Activated T-cell treated with anti-CD3 and anti-CD28 coated beads, Interleukin-2, amount 50 U/mL, for 4 hours (primary cell): Measurements from ENCODE around the gene PNPLA2. TPM values are rescaled to one million over a fixed set of nuclear protein-coding genes. Genes with fewer than 3 reads are reported as not detected.

ENCODE experiments used
- ATAC-seq, 2 donors: fragments of 200-7000 bp; cut with Tn5 transposase; one replicate each; pipeline ENCODE4 v1.10.0; 2021
- DNase-seq: peaks from one replicate; pipeline ENCODE4 v3.0.0-alpha.2; 2020
- H3K27me3 Mint-ChIP-seq: one replicate; pipeline ENCODE4 v1.8.0; 2021; ENCODE audit warnings: low read depth, mixed read lengths
- H3K36me3 Mint-ChIP-seq: one replicate; pipeline ENCODE4 v1.8.0; 2022; ENCODE audit warnings: mixed read lengths; ENCODE audit not compliant: insufficient read depth
- H3K4me1 Mint-ChIP-seq: one replicate; pipeline ENCODE4 v1.8.0; 2021; ENCODE audit warnings: low read depth, mixed read lengths
- H3K4me3 Mint-ChIP-seq: one replicate; pipeline ENCODE4 v1.8.0; 2021; ENCODE audit warnings: mild to moderate bottlenecking, moderate library complexity, mixed read lengths
- H3K9me3 Mint-ChIP-seq: one replicate; pipeline ENCODE4 v1.8.0; 2021; ENCODE audit warnings: mixed read lengths
- total RNA-seq, 3 donors: library from RNA; stranded (reverse); gene quantifications; one replicate each; pipeline ENCODE4 v1.2.1, GENCODE V29; 2021

The PNPLA2 gene
- total RNA-seq, 3 donors from 2014 or later: 55.5 to 62.4 (median 60.2) TPM

- no peak for DNase-seq
Observed at GRCh38 chr11:833114-833791, 14.5 kb downstream of the PNPLA2 start.

GRCh38 chr11:833849-834311, 15.2 kb downstream of the PNPLA2 start:
- no peak for ATAC-seq

More at GRCh38 chr11:833114-833791, 14.5 kb downstream of the PNPLA2 start:
- peaks cover 23% of the 10 kb centered on the region for H3K4me1 Mint-ChIP-seq
- H3K27me3 Mint-ChIP-seq: peaks cover 34% of the 10 kb centered on the region
- H3K4me3 Mint-ChIP-seq: peak overlapping the region; percentile 62
- H3K36me3 Mint-ChIP-seq: no peaks in the 10 kb centered on the region
- H3K9me3 Mint-ChIP-seq: no peaks in the 10 kb centered on the region
- peak; percentile 32 to 34 for ATAC-seq

GRCh38 chr11:834371-835316, 15.9 kb downstream of the PNPLA2 start:
- no peaks in the 10 kb centered on the region for H3K36me3 Mint-ChIP-seq
- peaks cover 15% of the 10 kb centered on the region for H3K4me1 Mint-ChIP-seq
- H3K27me3 Mint-ChIP-seq: peaks cover 20% of the 10 kb centered on the region
- DNase-seq (no peak), ATAC-seq (no peak)
- H3K9me3 Mint-ChIP-seq: no peaks in the 10 kb centered on the region
- peak overlapping the region; percentile 62 for H3K4me3 Mint-ChIP-seq

More at GRCh38 chr11:833849-834311, 15.2 kb downstream of the PNPLA2 start:
- no peaks in the 10 kb centered on the region for H3K9me3 Mint-ChIP-seq
- no peaks in the 10 kb centered on the region for H3K36me3 Mint-ChIP-seq
- H3K27me3 Mint-ChIP-seq: peaks cover 28% of the 10 kb centered on the region
- peaks cover 23% of the 10 kb centered on the region for H3K4me1 Mint-ChIP-seq
- DNase-seq: no peak
- peak overlapping the region; percentile 62 for H3K4me3 Mint-ChIP-seq

GRCh38 chr11:836274-836673, 17.6 kb downstream of the PNPLA2 start:
- Mint-ChIP-seq H3K27me3 (peaks cover 9% of the 10 kb centered on the region), H3K4me1 (peaks cover 24% of the 10 kb centered on the region), H3K9me3 (no peaks in the 10 kb centered on the region), H3K36me3 (no peaks in the 10 kb centered on the region), H3K4me3 (no peak overlapping the region)
- DNase-seq: no peak
- ATAC-seq: no peak

- no peak for ATAC-seq
- DNase-seq: no peak
- Mint-ChIP-seq H3K4me1 (peaks cover 25% of the 10 kb centered on the region), H3K4me3 (no peak overlapping the region), H3K36me3 (no peaks in the 10 kb centered on the region), H3K27me3 (peaks cover 5% of the 10 kb centered on the region), H3K9me3 (no peaks in the 10 kb centered on the region)
Observed at GRCh38 chr11:836700-837099, 18.0 kb downstream of the PNPLA2 start.

GRCh38 chr11:837189-837989, 18.7 kb downstream of the PNPLA2 start:
- Mint-ChIP-seq H3K9me3 (no peaks in the 10 kb centered on the region), H3K36me3 (no peaks in the 10 kb centered on the region), H3K4me1 (peaks cover 24% of the 10 kb centered on the region), H3K4me3 (no peak overlapping the region), H3K27me3 (no peaks in the 10 kb centered on the region)
- DNase-seq: no peak
- no peak for ATAC-seq

GRCh38 chr11:837990-838307, 19.2 kb downstream of the PNPLA2 start:
- H3K4me3 Mint-ChIP-seq: no peak overlapping the region
- H3K27me3 Mint-ChIP-seq: no peaks in the 10 kb centered on the region
- no peak for ATAC-seq

GRCh38 chr11:838441-839279, 19.9 kb downstream of the PNPLA2 start:
- no peaks in the 10 kb centered on the region for H3K36me3 Mint-ChIP-seq
- peaks cover 27% of the 10 kb centered on the region for H3K4me1 Mint-ChIP-seq
- no peaks in the 10 kb centered on the region for H3K9me3 Mint-ChIP-seq
- H3K27me3 Mint-ChIP-seq: peaks cover 3% of the 10 kb centered on the region
- no peak overlapping the region for H3K4me3 Mint-ChIP-seq
- DNase-seq: no peak
- ATAC-seq: no peak

More at GRCh38 chr11:837990-838307, 19.2 kb downstream of the PNPLA2 start:
- Mint-ChIP-seq H3K36me3 (no peaks in the 10 kb centered on the region), H3K9me3 (no peaks in the 10 kb centered on the region), H3K4me1 (peaks cover 24% of the 10 kb centered on the region)
- DNase-seq: no peak

- Mint-ChIP-seq H3K9me3 (no peaks in the 10 kb centered on the region), H3K36me3 (no peaks in the 10 kb centered on the region), H3K4me1 (peaks cover 27% of the 10 kb centered on the region), H3K27me3 (peaks cover 3% of the 10 kb centered on the region), H3K4me3 (no peak overlapping the region)
- no peak for DNase-seq
- no peak for ATAC-seq
Observed at GRCh38 chr11:839280-839623, 20.5 kb downstream of the PNPLA2 start.

GRCh38 chr11:839875-840617, 21.3 kb downstream of the PNPLA2 start:
- Mint-ChIP-seq H3K36me3 (no peaks in the 10 kb centered on the region), H3K27me3 (peaks cover 3% of the 10 kb centered on the region)
- ATAC-seq: no peak

GRCh38 chr11:841981-842369, 23.3 kb downstream of the PNPLA2 start:
- no peaks in the 10 kb centered on the region for H3K36me3 Mint-ChIP-seq
- DNase-seq (no peak), ATAC-seq (peak; percentile 43 to 46)
- H3K9me3 Mint-ChIP-seq: no peaks in the 10 kb centered on the region
- peak overlapping the region; percentile 85 for H3K4me3 Mint-ChIP-seq
- peaks cover 5% of the 10 kb centered on the region for H3K27me3 Mint-ChIP-seq
- peaks cover 25% of the 10 kb centered on the region for H3K4me1 Mint-ChIP-seq

More at GRCh38 chr11:839875-840617, 21.3 kb downstream of the PNPLA2 start:
- DNase-seq: no peak
- peaks cover 25% of the 10 kb centered on the region for H3K4me1 Mint-ChIP-seq
- peak overlapping the region; percentile 85 for H3K4me3 Mint-ChIP-seq
- no peaks in the 10 kb centered on the region for H3K9me3 Mint-ChIP-seq

- peaks cover 25% of the 10 kb centered on the region for H3K4me1 Mint-ChIP-seq
- H3K27me3 Mint-ChIP-seq: peaks cover 5% of the 10 kb centered on the region
- ATAC-seq: peak; percentile 81 to 84
- no peaks in the 10 kb centered on the region for H3K36me3 Mint-ChIP-seq
- H3K9me3 Mint-ChIP-seq: no peaks in the 10 kb centered on the region
- DNase-seq: peak; percentile 83
- peak within 1 kb of the TSS; percentile 85 for H3K4me3 Mint-ChIP-seq
Observed at GRCh38 chr11:842370-843002, 23.8 kb downstream of the PNPLA2 start, which contains the start of the genes POLR2L and TSPAN4. POLR2L (minus strand) TSS chr11:842529; CDS start chr11:842508, 21 bp downstream. TSPAN4 (plus strand) TSS chr11:842852; CDS start chr11:850305, 7,453 bp downstream.
